GM12878 (cell line): ENCODE measurements around the gene GRN. TPM values are rescaled to one million over a fixed set of nuclear protein-coding genes. Genes with fewer than 3 reads are reported as not detected.

ENCODE experiments used
- ATAC-seq: fragments of 200-7000 bp; cut with Tn5 transposase; 3 replicates; pipeline ENCODE4 v1.9.1; 2020; ENCODE audit warnings: mild to moderate bottlenecking, moderate library complexity
- BruUV-seq: library from RNA; stranded (reverse); fragments of 400-500 nt; replicated peaks from 2 replicates; lab custom pipeline; 2021; lab: Mats Ljungman, UMichigan
- CTCF ChIA-PET: fragments of 300-600 bp; sonication (Branson Sonifier 250); formaldehyde crosslinking; extraction: SDS; loops from one replicate; lab custom pipeline; 2021; ENCODE audit warnings: inconsistent platforms; lab: Yijun Ruan, JAX
- POLR2A ChIA-PET: fragments of 350-600 bp; formaldehyde crosslinking; extraction: SDS; loops from one replicate; lab custom pipeline; 2021; ENCODE audit warnings: inconsistent platforms; lab: Charles Lee
- RAD21 ChIA-PET: fragments of 300-600 bp; sonication (Branson Sonifier 250); formaldehyde crosslinking; loops from one replicate; lab custom pipeline; 2023; ENCODE audit warnings: antibody characterized with exemption; ENCODE audit not compliant: unreplicated experiment; lab: Charles Lee
- SMC1A ChIA-PET: fragments of 300-600 bp; sonication (Branson Sonifier 250); formaldehyde crosslinking; loops from one replicate; lab custom pipeline; 2023; ENCODE audit not compliant: unreplicated experiment, uncharacterized antibody; lab: Charles Lee
- DNase-seq: peaks from one replicate; pipeline ENCODE4 v3.0.0-alpha.2; 2011; ENCODE audit warnings: low read depth, low spot score
- FAIRE-seq: peaks from 3 replicates; lab custom pipeline; 2011; peaks lifted over from hg19 to GRCh38; lab: Jason Lieb, UNC
- H2AFZ ChIP-seq: 2 replicates; pipeline ENCODE4 v1.6.0; 2011; ENCODE audit warnings: low read depth, low read length, control low read depth; ENCODE audit not compliant: control insufficient read depth
- H3K27ac ChIP-seq: 2 replicates; pipeline ENCODE4 v1.5.1; 2011; ENCODE audit warnings: control low read depth; ENCODE audit not compliant: control insufficient read depth, insufficient read depth
- H3K27me3 ChIP-seq, 2 experiments: replicated peaks in 1 of 2; 2 replicates each; pipeline versions ENCODE4 v1.6.0 to v1.6.1; 2011; ENCODE audit warnings: low read length in 1 of 2; ENCODE audit not compliant: control insufficient read depth in 2 of 2, insufficient read depth in 2 of 2
- H3K36me3 ChIP-seq, 2 experiments: 2 replicates each; pipeline ENCODE4 v1.5.1; 2011; ENCODE audit warnings: low read length in 1 of 2; ENCODE audit not compliant: control insufficient read depth in 2 of 2, insufficient read depth in 2 of 2
- H3K4me1 ChIP-seq: 2 replicates; pipeline ENCODE4 v1.6.1; 2011; ENCODE audit warnings: mild to moderate bottlenecking, low read length, moderate library complexity, mixed read lengths; ENCODE audit not compliant: control insufficient read depth, insufficient read depth
- H3K4me2 ChIP-seq: 2 replicates; pipeline ENCODE4 v1.6.0; 2011; ENCODE audit warnings: control low read depth; ENCODE audit not compliant: control insufficient read depth, insufficient read depth
- H3K4me3 ChIP-seq: fragments of 200-600 bp; sonication (generic); 2 replicates; pipeline ENCODE4 v1.5.1; 2016
- H3K79me2 ChIP-seq: 2 replicates; pipeline ENCODE4 v1.6.0; 2011; ENCODE audit warnings: low read length; ENCODE audit not compliant: control insufficient read depth, insufficient read depth
- H3K9ac ChIP-seq: 2 replicates; pipeline ENCODE4 v1.8.0; 2011; ENCODE audit warnings: low read length, control low read depth, mixed read lengths; ENCODE audit not compliant: control insufficient read depth, insufficient read depth
- H3K9me3 ChIP-seq: replicated peaks from 3 replicates; pipeline ENCODE4 v1.5.1; 2011; ENCODE audit warnings: mild to moderate bottlenecking, low read length; ENCODE audit not compliant: control insufficient read depth, insufficient read depth
- H4K20me1 ChIP-seq: 2 replicates; pipeline ENCODE4 v1.6.0; 2011; ENCODE audit not compliant: control insufficient read depth, insufficient read depth
- CREB1 ChIP-seq: IDR thresholded peaks from 2 replicates; pipeline ENCODE4 v1.6.1; 2012; ENCODE audit warnings: low read depth, mild to moderate bottlenecking, inconsistent platforms
- CREM ChIP-seq: IDR thresholded peaks from 2 replicates; pipeline ENCODE4 v1.6.1; 2014; ENCODE audit warnings: antibody characterized with exemption, low read depth
- EGR1 ChIP-seq, 2 experiments: IDR thresholded peaks; 1 replicate in 1 of 2; 2 replicates in 1 of 2; pipeline ENCODE4 v1.6.1; 2011 to 2012; ENCODE audit warnings: low read depth in 2 of 2, low read length in 2 of 2, borderline replicate concordance in 1 of 2, mild to moderate bottlenecking in 1 of 2, moderate library complexity in 1 of 2
- HDAC6 ChIP-seq: fragments of 200-600 bp; sonication (generic); IDR thresholded peaks from one replicate; pipeline ENCODE4 v1.8.0; 2017; ENCODE audit warnings: antibody characterized with exemption; ENCODE audit not compliant: unreplicated experiment
- KLF5 ChIP-seq: fragments of 450-650 bp; IDR thresholded peaks from 2 replicates; pipeline ENCODE4 v1.6.1; 2014; ENCODE audit warnings: mild to moderate bottlenecking; ENCODE audit not compliant: partially characterized antibody
- NFYB ChIP-seq: IDR thresholded peaks from 2 replicates; pipeline ENCODE4 v1.6.1; 2011; ENCODE audit warnings: low read depth, mild to moderate bottlenecking, low read length, improper control_type of control experiment, moderate library complexity; ENCODE audit not compliant: insufficient read depth
- PML ChIP-seq: IDR thresholded peaks from 2 replicates; pipeline ENCODE4 v1.6.1; 2012; ENCODE audit warnings: low read length, inconsistent platforms
- REST ChIP-seq: IDR thresholded peaks from 2 replicates; pipeline ENCODE4 v1.6.1; 2012; ENCODE audit warnings: mild to moderate bottlenecking, low read depth, low read length
- RFX5 ChIP-seq: IDR thresholded peaks from 2 replicates; pipeline ENCODE4 v1.6.1; 2011; ENCODE audit warnings: low read depth, low read length, improper control_type of control experiment
- RUNX3 ChIP-seq: IDR thresholded peaks from 2 replicates; pipeline ENCODE4 v1.6.1; 2012; ENCODE audit warnings: low read length, inconsistent platforms
- SIN3A ChIP-seq: IDR thresholded peaks from 2 replicates; pipeline ENCODE4 v1.6.1; 2012; ENCODE audit warnings: low read depth, low read length, improper control_type of control experiment
- SRF ChIP-seq, 2 experiments: IDR thresholded peaks; 2 replicates each; pipeline ENCODE4 v1.6.1; 2011; ENCODE audit warnings: low read depth in 2 of 2, low read length in 2 of 2, mild to moderate bottlenecking in 1 of 2, moderate library complexity in 1 of 2
- WGBS: methylation state at CpG from one replicate; pipeline ENCODE4 v1.1.6; 2016; ENCODE audit warnings: low lambda C conversion rate; ENCODE audit not compliant: insufficient replicate concordance, insufficient coverage; ENCODE audit errors: missing lambda C conversion rate; 5-methylcytosine and 5-hydroxymethylcytosine counted together
- in situ Hi-C: fragments of 300-500 bp; cut with MboI; formaldehyde crosslinking; loops from 9 replicates; pipeline ENCODE4 v1.14.3; 2018; ENCODE audit warnings: mixed read lengths
- intact Hi-C: fragments of 100-400 bp; cut with micrococcal nuclease; formaldehyde crosslinking; loops from one replicate; pipeline ENCODE4 v1.14.2; 2022; ENCODE audit not compliant: unreplicated experiment
- polyA plus RNA-seq, 11 experiments: library from polyadenylated mRNA; depleted of rRNA in 4 of 11; unstranded in 6 of 11; stranded (reverse) in 5 of 11; fragments of >200 nt; fragmentation: Nextera tagmentation in 4 of 11; fragmentation: Illumina TruSeq in 1 of 11; extraction: Ambion mirVana in 4 of 11; extraction: Trizol in 1 of 11; gene quantifications; 1 replicate in 1 of 11; 2 replicates in 10 of 11; pipeline versions ENCODE4 v1.2.1 to v1.2.3, GENCODE V29; 2011 to 2016; ENCODE audit warnings: inconsistent platforms in 2 of 11, missing spikeins in 2 of 11, low read depth in 1 of 11
- total RNA-seq, 4 experiments: library from RNA; depleted of rRNA in 3 of 4; stranded (reverse); fragments of >200 nt in 3 of 4; fragmentation: Illumina TruSeq in 1 of 4; extraction: Trizol in 1 of 4; gene quantifications; 2 replicates each; pipeline versions ENCODE4 v1.2.1 to v1.2.3, GENCODE V29; 2013 to 2021

Gene GRN
- total and polyA plus RNA-seq, 10 of the 15 experiments (the other 5 are each of a cell fraction or from before 2014, with no cell fraction given), result 22.3 to 389 (median 139) TPM

GRCh38 chr17:44307387-44308186 is 37.5 kb upstream of the GRN start:
- no peaks in the 10 kb centered on the region for H4K20me1 ChIP-seq
- ChIA-PET CTCF (interaction anchor here (1.0 kb wide), 1 partner anchor 104 kb away, joined by 3 read pairs; no protein-coding TSS in a partner anchor), RAD21 (interaction anchor here (1.0 kb wide), 1 partner anchor 8 kb away, joined by 3 read pairs; no protein-coding TSS in a partner anchor), SMC1A (no interaction called here), POLR2A (interaction anchor here (0.6 kb wide), 1 partner anchor 181 kb away, joined by 3 read pairs; no protein-coding TSS in a partner anchor)
- no peak overlapping the region for H2AFZ ChIP-seq
- H3K4me3 ChIP-seq, result no peak overlapping the region
- WGBS, result 12% methylated on average over 26 of the region's 26 CpGs
- H3K36me3 ChIP-seq, result no peaks in the 10 kb centered on the region
- H3K9ac ChIP-seq, result no peak overlapping the region
- TF ChIP-seq EGR1 (IDR thresholded peaks at IDR 0.05; ENCODE audit: borderline replicate concordance in 1 of 2, low read depth in 2 of 2, low read length in 2 of 2) (no peak), SIN3A (no peak), HDAC6 (no peak)
- in situ Hi-C loops (no loop called here), intact Hi-C loops (no loop called here)
- no TSS peak for BruUV-seq
- peak; percentile 10; the same call in 1 of the 3 replicates for ATAC-seq
- no peaks in the 10 kb centered on the region for H3K79me2 ChIP-seq
- no peak overlapping the region for H3K27ac ChIP-seq
- H3K4me2 ChIP-seq, result no peak overlapping the region
- H3K9me3 ChIP-seq, result no peaks in the 10 kb centered on the region
- H3K4me1 ChIP-seq, result peaks cover 2% of the 10 kb centered on the region; the same call in 1 of the 2 replicates
- DNase-seq, result no peak
- H3K27me3 ChIP-seq, result peaks cover 6 to 10% of the 10 kb centered on the region in 2 experiments
- no peak for FAIRE-seq

- 8% methylated on average over 21 of the region's 39 CpGs for WGBS
- no peaks in the 10 kb centered on the region for H3K36me3 ChIP-seq
- no peaks in the 10 kb centered on the region for H3K79me2 ChIP-seq
- H3K4me3 ChIP-seq, result peak within 1 kb of the TSS; percentile 50; the same call in 1 of the 2 replicates
- intact Hi-C loops, result no loop called here
- no peak within 1 kb of the TSS for H3K9ac ChIP-seq
- no peak for FAIRE-seq
- DNase-seq, result no peak
- CTCF ChIA-PET, result interaction anchor here (1.0 kb wide), 1 partner anchor 105 kb away, joined by 3 read pairs; no protein-coding TSS in a partner anchor
- peak; percentile 92 for ATAC-seq
- H3K27ac ChIP-seq, result no peak within 1 kb of the TSS
- no peaks in the 10 kb centered on the region for H3K9me3 ChIP-seq
- H3K4me1 ChIP-seq, result no peaks in the 10 kb centered on the region; the same call in 1 of the 2 replicates
- H2AFZ ChIP-seq, result no peak within 1 kb of the TSS
- H3K4me2 ChIP-seq, result peak within 1 kb of the TSS; percentile 54; the same call in 1 of the 2 replicates
- no peaks in the 10 kb centered on the region for H4K20me1 ChIP-seq
- POLR2A ChIA-PET, result interaction anchor here (0.6 kb wide), 1 partner anchor 182 kb away, joined by 3 read pairs; no protein-coding TSS in a partner anchor
- H3K27me3 ChIP-seq, result peaks cover 6 to 10% of the 10 kb centered on the region in 2 experiments
- BruUV-seq, result no TSS peak
- RAD21 ChIA-PET, result interaction anchor here (1.0 kb wide), 1 partner anchor 8 kb away, joined by 3 read pairs; no protein-coding TSS in a partner anchor
- in situ Hi-C loops, result no loop called here
- SMC1A ChIA-PET, result no interaction called here
- TF ChIP-seq REST (peak; percentile 96), NFYB (peak; percentile 67; the same call in 1 of the 2 replicates), SRF (IDR thresholded peaks at IDR 0.05; ENCODE audit: low read depth in 2 of 2, low read length in 2 of 2) (0 out of 4 replicates have a peak, but pooled peaks of 1 of the 2 experiments have one; percentile 22), CREB1 (peak; percentile 89), KLF5 (no peak), RUNX3 (no peak), PML (no peak), CREM (peak; percentile 81), EGR1 (IDR thresholded peaks at IDR 0.05; ENCODE audit: borderline replicate concordance in 1 of 2, low read depth in 2 of 2, low read length in 2 of 2) (peak in 1 of 2 experiments; percentile 50; a peak in 1 of 3 replicates), RFX5 (no peak)
Measured at GRCh38 chr17:44308320-44308818, 36.7 kb upstream of the GRN start, which contains the start of gene RUNDC3A. TSS of gene RUNDC3A (plus strand) at chr17:44308601. CDS start at chr17:44308833, 232 bp downstream.
